Left hindlimb (tissue), 1 donor: ENCODE measurements around the gene GMCL1.
"Not testable (repeated sequence)": the region's sequence is repeated elsewhere in the genome, so short reads cannot be mapped to it uniquely, and the experiment has no call there.

Experiments used
- DNase-seq: peaks from one replicate; pipeline ENCODE4 v3.0.0-alpha.2; 2018

Gene GMCL1, protein sequence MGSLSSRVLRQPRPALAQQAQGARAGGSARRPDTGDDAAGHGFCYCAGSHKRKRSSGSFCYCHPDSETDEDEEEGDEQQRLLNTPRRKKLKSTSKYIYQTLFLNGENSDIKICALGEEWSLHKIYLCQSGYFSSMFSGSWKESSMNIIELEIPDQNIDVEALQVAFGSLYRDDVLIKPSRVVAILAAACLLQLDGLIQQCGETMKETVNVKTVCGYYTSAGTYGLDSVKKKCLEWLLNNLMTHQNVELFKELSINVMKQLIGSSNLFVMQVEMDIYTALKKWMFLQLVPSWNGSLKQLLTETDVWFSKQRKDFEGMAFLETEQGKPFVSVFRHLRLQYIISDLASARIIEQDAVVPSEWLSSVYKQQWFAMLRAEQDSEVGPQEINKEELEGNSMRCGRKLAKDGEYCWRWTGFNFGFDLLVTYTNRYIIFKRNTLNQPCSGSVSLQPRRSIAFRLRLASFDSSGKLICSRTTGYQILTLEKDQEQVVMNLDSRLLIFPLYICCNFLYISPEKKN

GRCh38 chr2:69829256-69830044, at the start of gene GMCL1:
TSS of gene GMCL1 (plus strand) at chr2:69829660. CDS start at chr2:69829893, 233 bp downstream.
- DNase-seq = peak; percentile 98

DNA sequence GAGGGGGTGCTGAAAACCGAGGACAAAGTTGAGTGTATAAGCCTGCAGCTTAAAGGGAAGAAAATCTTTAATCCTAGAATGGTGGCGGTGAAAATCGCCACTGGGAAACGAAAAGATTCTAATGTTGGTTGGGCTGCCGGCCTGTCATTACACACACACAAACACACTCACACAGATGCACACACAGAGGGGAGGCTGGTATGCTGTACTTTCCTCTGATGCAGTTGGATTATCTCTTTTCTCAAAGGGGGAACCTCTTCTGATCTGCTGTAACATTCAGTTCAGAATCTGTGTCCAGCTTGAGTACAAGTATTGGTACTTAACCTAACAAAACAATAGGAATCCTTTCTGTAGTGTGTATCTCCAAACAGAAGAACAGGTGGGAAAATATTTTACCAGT, 48.5 kb upstream of the GMCL1 start:
- DNase-seq = no peak

DNA sequence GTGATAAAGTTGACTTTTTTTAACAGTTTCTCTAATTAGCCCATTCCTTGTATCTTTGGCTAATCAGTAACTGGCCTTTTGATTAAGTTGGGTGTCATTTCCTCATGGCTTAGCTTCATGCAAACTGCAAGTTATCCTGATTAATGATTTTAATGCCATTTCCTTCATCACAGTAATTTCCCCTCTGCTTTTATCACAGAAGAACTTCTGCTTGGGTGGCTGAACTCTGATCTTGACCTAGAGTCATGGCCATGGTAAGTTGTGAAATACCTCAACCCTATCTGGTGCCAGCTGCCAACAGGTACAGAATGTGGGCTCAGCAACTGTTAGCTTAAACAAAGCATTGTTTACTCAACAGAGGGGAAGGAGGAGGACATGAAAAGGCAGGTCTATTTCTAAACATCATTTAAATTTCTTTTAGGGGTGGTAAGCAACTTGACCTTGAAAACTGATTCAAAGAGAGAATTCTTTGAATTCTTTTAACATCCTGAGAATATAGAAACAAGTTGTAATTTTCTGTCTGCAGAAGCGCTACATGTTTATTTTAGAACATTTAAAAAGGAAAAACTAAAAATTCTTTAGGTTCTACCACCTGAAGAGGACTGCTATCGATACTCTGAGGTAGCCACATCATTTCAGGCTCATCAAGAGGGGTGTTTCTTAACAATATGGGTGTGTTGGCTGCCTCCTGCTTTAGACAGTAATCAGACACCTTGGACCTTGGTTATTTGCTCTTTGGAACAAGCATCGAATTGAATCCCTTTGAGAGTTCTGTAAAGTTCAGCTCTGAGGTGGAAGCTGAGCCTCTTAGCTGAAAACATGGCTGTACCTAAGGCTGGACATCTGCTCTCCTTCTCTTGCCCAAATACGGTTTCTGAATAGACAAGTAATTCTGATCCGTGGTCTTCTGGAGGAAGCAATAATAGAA, 47.9 kb upstream of the GMCL1 start:
- no peak for DNase-seq

GRCh38 chr2:69784228-69784627, 45.2 kb upstream of the GMCL1 start:
- no peak for DNase-seq

- no peak for DNase-seq
Observed at GRCh38 chr2:69785358-69785757, 44.1 kb upstream of the GMCL1 start.

GRCh38 chr2:69786052-69786560, 43.4 kb upstream of the GMCL1 start:
- no peak for DNase-seq

- DNase-seq = peak; percentile 50
Observed at GRCh38 chr2:69789175-69789721, 40.2 kb upstream of the GMCL1 start.

DNA sequence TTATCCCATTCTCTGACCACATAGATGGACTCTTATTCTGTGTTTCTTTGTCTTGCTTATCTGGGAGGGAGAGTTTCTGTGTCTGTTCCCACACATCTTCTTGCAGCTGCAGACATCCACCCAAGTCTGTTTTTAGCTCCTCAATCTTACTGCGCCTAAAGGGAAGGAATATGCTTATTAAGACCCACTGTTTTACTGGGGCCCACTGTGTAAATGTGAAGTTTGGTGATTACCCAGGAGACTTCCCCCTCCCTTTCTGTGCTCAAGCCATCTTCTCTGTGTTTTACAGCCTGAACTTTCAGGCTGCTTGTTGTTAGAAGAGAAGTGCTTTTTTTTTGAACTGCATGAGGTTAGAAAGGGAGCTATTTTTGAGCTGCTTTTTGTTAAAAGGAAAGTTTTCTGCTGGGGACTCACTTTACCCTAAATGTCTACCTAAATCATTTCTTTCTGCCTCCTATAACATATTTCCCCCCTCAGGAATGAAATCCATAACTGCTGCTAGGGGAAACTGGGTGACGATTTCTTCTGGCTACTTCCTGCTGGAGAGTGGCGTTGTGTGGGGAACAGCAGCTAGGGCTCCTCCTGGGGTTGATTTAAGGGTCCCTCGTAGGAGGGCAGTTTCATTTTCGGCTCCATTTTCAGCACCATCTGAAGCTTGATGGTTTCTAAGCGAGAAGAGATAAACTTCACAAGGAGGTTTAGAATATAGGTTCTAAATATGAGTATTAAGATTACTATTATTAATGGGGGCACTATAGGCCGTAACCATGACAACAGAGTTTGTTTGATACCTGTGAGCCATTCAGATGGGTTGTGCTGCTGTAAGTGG, 39.5 kb upstream of the GMCL1 start:
- no peak for DNase-seq

DNA sequence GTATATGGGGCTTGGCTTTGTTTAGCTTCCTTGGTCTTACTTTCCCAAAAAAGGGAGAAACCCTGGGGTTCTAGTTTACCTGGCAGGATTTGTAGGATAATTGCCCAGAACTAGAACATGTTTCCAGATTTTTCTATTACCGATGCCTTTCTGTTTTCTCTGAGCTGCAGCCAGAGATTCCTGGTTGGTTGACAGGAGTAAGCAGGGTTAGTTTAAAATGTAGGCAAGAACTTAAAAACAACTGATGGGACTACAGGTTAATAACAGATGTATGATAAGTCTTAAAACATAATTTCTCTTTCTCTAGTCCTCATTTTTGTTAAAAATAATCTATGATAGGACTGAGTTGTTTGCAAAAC, 38.9 kb upstream of the GMCL1 start:
- DNase-seq = no peak

DNA sequence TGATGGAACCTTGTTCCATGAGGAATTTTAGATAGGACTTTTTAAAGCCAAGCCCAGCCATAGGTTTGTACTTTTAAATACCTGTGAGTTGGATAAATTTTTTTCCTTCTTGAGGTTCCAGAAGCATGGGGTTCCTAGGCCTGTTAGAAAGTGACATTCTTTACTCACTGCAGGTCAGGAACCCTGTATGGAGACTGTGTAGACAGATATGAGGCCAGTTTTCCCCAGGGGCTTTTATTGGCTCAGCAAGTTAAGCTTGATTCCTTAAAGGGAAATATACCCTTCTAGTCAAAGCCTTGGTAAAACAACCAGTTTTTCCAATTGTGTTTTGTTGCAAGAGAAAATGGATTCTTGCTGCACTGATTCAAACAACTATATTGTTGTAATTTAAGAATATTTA, 38.4 kb upstream of the GMCL1 start:
- DNase-seq = no peak

DNA sequence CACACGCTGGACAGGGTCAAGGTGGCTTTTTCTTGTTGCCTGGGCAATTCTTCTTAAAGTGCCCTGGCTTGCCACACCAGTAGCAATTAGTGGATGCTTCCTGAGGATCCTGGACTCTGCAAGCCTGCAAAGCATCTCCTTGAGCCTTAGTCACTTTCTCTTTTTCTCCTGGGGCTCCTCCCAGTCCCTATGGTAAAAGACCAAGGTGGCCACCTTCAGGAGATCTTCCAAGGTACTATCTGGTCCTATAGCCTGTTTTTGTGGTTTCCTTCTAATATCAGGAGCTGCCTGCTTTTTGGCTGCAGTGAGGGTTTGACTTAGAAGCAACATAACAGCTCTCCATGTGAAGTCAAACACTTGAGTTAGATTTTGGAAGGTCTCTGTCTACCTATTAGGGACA, 33.3 kb upstream of the GMCL1 start:
- no peak for DNase-seq

GRCh38 chr2:69797235-69797634, 32.2 kb upstream of the GMCL1 start:
- DNase-seq = no peak

DNA sequence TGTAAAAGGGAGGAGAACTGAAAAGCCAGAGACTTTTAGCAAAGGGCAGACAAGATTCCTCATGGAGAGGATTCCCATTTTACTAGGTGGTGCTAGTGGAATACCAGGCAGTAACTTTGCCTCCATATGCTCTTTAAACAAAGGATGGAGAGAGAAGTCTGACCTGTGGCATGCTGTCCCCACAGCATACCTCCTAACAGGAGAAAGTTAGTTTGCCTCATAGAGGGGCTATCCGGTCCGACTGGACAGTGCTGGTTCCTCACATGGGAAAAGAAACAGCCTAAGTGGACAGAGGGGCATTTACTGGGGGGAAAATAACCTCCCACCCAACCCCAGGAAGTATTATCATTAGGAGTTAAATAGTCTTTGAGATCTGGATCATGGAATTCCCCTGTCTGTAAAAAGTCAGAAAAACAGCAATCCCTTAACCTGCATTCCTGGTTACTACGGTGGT, 31.6 kb upstream of the GMCL1 start:
- DNase-seq = no peak

DNA sequence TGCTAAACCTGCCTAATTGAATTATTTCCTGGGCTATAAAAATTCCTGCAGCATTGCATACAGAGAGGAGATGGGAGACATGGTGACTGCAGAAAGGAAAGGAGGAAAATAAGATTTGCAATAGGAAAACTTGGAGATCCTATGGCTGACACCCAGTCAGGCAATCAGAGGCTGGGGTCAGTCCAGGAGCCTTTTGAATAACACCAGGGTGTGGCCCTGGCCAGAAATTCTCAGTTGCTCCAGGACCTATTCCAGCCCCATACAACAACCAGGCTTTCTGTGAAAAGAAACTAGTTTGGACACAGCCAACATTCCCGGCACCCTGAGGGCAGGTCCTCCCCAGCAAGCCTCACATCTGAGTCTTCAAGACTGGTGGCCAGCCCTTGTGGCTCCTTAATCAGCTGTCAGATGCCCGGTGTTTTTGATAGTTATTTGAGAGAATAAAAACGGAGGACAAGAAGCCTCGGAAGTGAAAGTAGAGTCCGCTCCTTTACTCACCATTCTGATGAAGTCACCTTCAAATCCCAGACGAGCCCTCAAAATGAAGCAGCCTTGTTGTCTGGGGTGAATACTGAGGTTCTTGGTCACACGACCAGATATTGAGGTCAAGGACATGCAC, 31.1 kb upstream of the GMCL1 start:
- peak; percentile 60 for DNase-seq

DNA sequence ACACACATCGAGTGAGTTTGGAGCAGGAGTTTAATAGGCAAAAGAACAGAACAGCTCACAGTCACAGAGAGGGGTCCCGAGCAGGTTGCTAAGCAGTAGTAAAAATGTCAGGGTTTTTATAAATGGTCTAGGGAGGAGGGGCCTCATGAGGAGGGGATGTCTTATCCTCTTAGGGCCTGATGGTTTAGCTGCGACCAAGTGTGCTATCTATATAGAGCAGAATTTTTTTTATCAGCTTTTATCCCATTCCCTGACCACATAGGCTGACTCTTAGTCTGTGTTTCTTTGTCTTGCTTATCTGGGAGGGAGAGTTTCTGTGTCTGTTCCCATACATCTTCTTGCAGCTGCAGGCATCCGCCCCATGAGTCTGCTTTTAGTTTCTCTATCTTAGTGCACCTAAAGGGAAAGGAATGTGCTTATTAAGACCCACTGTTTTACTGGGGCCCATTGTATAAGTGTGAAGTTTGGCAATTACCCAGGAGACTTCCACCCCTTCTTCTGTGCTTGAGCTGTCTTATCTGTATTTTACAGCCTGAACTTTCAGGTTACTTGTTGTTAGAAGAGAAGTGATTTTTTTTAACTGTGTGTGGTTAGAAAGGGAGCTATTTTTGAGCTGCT, 30.4 kb upstream of the GMCL1 start:
- DNase-seq = no peak

DNA sequence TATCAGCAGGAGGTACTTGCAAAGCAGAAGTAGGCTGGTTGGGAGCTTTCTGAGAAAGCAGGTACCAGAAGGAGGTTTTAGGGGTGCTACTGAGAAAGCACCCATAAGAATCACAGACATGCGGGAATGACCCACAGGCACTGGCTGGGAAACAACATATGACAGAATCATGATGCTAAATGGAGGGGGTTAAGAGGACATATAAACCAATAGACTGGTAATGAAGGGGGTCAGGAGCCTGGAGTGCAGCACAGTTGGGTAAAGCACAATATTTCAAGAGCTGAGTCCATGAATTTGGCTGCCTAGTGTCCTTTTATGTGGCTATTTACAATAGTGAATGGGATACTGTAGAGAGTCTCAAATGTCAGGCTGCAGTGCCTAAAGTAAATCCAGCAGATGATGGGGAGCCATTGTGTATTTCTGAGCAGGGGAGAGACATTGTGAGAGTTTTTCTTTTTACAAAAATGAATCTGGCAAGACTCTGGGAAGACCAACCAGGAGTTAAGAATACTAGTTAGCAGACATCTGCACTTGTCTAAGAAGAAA, 27.6 kb upstream of the GMCL1 start:
- no peak for DNase-seq

DNA sequence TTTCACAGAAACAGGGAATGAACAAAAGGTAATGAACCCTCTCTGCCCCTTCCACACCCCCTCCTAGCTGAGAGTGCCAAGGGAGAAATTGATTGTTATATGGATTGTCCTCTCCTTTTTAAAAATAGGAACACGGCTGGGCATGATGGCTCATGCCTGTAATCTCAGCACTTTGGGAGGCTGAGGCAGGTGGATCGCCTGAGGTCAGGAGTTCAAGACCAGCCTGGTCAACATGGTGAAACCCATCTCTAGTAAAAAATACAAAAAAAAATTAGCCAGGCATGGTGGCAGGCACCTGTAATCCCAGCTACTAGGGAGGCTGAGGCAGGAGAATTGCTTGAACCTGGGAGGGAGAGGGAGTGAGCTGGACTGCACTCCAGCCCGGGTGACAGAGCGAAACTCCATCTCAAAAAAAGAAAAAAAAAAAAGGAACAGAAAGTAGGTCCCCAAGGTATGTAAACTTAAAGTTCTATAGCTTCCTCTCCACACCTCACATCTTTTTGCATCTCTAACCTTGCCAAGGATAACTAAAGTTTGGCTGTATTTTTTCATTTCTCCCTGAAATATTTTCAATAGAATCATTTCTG, 26.6 kb upstream of the GMCL1 start:
- DNase-seq = not testable (repeated sequence)

- no peak for DNase-seq
Observed at GRCh38 chr2:69804416-69804815, 25.0 kb upstream of the GMCL1 start.

GRCh38 chr2:69805887-69806286, 23.6 kb upstream of the GMCL1 start:
- no peak for DNase-seq
